ACC112 (cell line): ENCODE measurements around the gene GRM4.

Source experiments
- H2AFZ ChIP-seq: fragments of 200-600 bp; sonication (generic); one replicate; pipeline ENCODE4 v1.6.0; 2017; ENCODE audit warnings: antibody characterized with exemption, low read length; ENCODE audit not compliant: unreplicated experiment
- H3K27ac ChIP-seq: fragments of 200-600 bp; sonication (generic); 2 replicates; pipeline ENCODE4 v1.5.1; 2014; ENCODE audit warnings: low read depth, mild to moderate bottlenecking, antibody characterized with exemption, low read length, moderate library complexity
- H3K27me3 ChIP-seq: fragments of 200-600 bp; sonication (generic); 2 replicates; pipeline ENCODE4 v1.6.1; 2014; ENCODE audit warnings: mild to moderate bottlenecking, antibody characterized with exemption, low read length, moderate library complexity, mixed read lengths; ENCODE audit not compliant: insufficient read depth
- H3K36me3 ChIP-seq: fragments of 200-600 bp; sonication (generic); 2 replicates; pipeline ENCODE4 v1.6.1; 2016; ENCODE audit warnings: mild to moderate bottlenecking, antibody characterized with exemption, low read length, moderate library complexity, mixed read lengths; ENCODE audit not compliant: insufficient read depth
- H3K4me1 ChIP-seq: fragments of 200-600 bp; sonication (generic); one replicate; pipeline ENCODE4 v1.6.1; 2016; ENCODE audit warnings: low read length, mixed read lengths; ENCODE audit not compliant: insufficient read depth, unreplicated experiment, control insufficient read depth
- H3K4me3 ChIP-seq: fragments of 200-600 bp; sonication (generic); 2 replicates; pipeline ENCODE4 v1.5.1; 2014; ENCODE audit warnings: mild to moderate bottlenecking, low read depth, low read length
- H3K79me2 ChIP-seq: fragments of 200-600 bp; sonication (generic); one replicate; pipeline ENCODE4 v1.6.0; 2016; ENCODE audit warnings: low read length; ENCODE audit not compliant: control insufficient read depth, unreplicated experiment, insufficient read depth

GRM4 gene

DNA sequence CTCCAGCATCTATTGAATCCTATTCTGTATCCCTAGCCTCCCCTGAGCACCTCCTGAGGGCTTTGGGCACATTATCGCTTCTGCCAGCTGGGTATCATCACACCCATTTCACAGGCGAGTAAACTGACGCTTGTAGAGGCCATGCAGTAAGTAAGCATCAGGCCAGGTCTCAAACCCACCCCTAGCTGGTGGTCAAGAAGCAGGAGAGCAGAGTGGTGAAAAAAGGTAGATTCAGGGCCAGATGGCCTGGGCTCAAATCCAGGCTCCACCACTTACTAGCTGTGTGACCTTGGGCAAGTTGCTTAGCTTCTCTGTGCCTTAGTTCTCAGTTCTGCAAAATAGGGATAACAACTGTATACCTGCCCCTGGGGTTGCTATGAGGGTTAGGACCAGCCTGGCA lies 19.9 kb downstream of the GRM4 start:
- Histone ChIP-seq H3K4me3 (no peak overlapping the region), H3K79me2 (no peaks in the 10 kb centered on the region), H3K27me3 (peaks cover 54% of the 10 kb centered on the region), H3K36me3 (no peaks in the 10 kb centered on the region), H3K4me1 (no peaks in the 10 kb centered on the region), H3K27ac (no peak overlapping the region), H2AFZ (no peak overlapping the region)

DNA sequence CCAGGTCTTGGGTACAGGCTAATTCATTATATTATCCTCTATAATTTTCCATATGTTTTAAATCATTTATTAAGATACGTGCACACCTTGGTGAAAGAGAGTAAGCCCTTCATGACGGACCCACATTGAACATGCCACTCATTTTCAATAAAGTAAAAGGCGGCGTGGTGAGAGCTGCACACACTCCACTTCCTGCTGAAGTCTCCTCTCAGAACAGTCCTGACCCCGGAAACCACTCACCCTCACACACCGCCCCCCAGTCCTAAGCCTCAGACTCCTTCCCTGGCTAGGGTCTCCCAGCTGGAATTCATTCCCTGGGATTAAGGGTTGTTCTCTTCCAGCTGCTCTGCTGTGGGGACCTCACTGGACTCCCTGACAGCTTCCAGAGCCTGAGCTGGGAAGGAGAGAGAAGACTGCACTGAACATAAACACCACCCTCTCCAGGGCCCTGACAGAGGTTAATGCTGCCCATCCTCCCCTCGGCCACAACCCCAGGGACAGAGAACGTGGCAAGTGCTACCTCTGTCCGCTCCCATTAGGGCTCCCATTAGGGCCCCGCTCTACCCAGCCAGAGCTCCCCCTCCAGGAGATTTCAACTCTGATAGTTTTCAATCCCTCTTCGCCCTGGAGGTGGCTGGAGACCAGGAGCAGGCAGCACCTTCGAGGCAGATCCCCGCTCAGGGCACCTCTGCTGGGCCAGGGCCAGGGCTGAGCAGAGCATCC lies 24.8 kb downstream of the GRM4 start:
- no peaks in the 10 kb centered on the region for H3K4me1 ChIP-seq
- no peaks in the 10 kb centered on the region for H3K79me2 ChIP-seq
- no peak overlapping the region for H2AFZ ChIP-seq
- no peak overlapping the region for H3K4me3 ChIP-seq
- no peaks in the 10 kb centered on the region for H3K36me3 ChIP-seq
- H3K27me3 ChIP-seq: peaks cover 78% of the 10 kb centered on the region
- H3K27ac ChIP-seq: no peak overlapping the region

DNA sequence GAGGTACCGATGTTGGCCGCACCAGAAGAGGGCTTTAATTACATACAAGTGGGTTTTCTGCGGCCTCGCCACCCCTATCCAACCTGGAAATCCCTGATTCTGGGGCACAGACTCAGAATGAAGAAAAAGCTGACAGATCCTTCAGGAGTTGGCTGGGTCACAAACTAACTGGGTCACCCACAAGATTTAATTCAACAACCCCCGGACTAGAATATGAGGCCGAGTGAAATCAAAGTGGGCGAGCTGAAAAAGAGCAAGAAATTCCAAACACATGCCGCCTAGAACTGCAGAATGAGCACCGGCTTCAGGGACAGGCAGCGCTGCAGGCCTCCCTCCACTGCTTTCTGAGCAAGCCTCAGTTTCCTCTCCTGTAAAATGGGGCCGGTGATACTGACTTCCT lies 30.0 kb downstream of the GRM4 start:
- no peaks in the 10 kb centered on the region for H3K79me2 ChIP-seq
- no peak overlapping the region for H3K4me3 ChIP-seq
- no peaks in the 10 kb centered on the region for H3K36me3 ChIP-seq
- no peak overlapping the region for H2AFZ ChIP-seq
- H3K27me3 ChIP-seq: peaks cover 76% of the 10 kb centered on the region
- no peak overlapping the region for H3K27ac ChIP-seq
- H3K4me1 ChIP-seq: no peaks in the 10 kb centered on the region

DNA sequence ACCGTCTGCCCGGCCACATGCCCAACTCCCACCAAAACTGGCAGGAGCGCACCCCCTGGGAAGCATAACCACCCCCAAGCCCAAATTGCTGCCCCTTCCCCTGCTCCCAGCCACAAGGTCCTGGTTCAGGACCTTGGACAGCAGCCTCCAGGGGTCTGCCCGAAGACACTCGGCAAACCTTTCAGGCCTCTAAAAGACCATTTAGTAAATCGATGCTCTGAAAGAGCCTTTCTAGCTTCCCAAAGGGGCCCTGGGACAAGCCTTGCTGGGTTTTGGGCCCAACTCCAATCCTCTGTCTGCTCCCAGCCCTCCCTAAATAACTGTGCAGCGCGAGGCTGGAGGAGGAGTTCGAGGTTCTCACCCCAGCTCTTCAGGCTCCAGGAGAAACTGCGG lies 30.5 kb downstream of the GRM4 start:
- no peaks in the 10 kb centered on the region for H3K36me3 ChIP-seq
- no peak overlapping the region for H2AFZ ChIP-seq
- no peak overlapping the region for H3K27ac ChIP-seq
- H3K4me1 ChIP-seq: no peaks in the 10 kb centered on the region
- H3K27me3 ChIP-seq: peaks cover 78% of the 10 kb centered on the region
- no peaks in the 10 kb centered on the region for H3K79me2 ChIP-seq
- H3K4me3 ChIP-seq: no peak overlapping the region

DNA sequence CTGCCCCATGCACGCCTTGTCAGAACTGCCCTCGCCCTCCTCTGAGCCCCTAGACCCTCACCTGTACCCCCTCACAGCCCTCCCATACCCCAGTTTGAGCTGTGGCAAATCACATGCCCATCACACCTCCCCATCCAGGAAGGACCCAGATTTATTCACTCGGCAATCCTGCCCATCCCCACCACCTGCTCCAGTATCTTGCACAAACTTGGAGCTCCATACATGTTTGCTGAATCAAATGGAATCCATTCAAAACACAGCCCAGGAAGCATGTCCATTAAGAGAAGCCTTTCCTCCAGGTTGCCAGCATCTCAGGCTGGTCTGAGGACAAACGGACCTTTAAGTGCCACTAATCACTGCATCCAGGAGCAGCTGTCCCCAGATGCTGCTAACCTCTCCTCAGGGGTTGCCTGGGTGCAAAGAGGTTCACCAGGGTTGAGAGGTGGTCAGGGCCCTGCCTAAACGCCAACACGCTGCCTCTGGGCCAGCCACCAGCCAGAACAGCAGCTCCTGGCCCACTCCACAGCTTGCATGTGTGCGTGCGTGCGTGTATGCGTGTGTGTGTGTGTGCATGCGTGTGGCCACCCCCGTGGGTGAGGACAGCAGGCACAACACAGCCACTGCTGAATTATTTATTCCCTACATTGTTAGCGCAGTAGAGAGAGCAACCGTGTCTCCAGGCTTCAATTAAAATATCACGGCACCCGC lies 31.0 kb downstream of the GRM4 start:
- peaks cover 78% of the 10 kb centered on the region for H3K27me3 ChIP-seq

DNA sequence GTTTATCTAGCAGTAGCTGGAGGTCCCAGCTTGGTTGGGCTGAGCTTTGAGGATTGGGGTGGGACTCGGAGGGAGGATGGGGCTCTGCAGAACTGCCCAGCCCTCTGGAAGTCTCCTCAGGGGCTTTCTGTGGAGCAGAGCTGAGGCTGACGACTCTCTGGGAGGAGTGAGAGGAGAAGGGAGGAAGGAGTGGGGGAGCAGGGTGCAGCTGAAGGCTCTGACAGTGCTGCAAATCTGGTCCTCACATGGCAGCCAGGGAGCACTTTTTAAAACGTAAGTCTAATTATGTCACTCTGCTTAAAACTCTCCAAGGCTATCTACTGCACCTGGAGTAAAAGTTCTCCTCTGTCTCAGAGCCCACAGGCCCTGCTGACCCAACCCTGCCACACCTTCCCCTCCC lies 32.4 kb downstream of the GRM4 start:
- H3K4me3 ChIP-seq: no peak overlapping the region
- no peaks in the 10 kb centered on the region for H3K4me1 ChIP-seq
- no peaks in the 10 kb centered on the region for H3K79me2 ChIP-seq
- H2AFZ ChIP-seq: no peak overlapping the region
- no peaks in the 10 kb centered on the region for H3K36me3 ChIP-seq
- no peak overlapping the region for H3K27ac ChIP-seq
- H3K27me3 ChIP-seq: peaks cover 75% of the 10 kb centered on the region

More for the DNA sequence above, 31.0 kb downstream of the GRM4 start:
- Histone ChIP-seq H3K4me1 (no peaks in the 10 kb centered on the region), H2AFZ (no peak overlapping the region), H3K4me3 (no peak overlapping the region), H3K27ac (no peak overlapping the region), H3K79me2 (no peaks in the 10 kb centered on the region), H3K36me3 (no peaks in the 10 kb centered on the region)

DNA sequence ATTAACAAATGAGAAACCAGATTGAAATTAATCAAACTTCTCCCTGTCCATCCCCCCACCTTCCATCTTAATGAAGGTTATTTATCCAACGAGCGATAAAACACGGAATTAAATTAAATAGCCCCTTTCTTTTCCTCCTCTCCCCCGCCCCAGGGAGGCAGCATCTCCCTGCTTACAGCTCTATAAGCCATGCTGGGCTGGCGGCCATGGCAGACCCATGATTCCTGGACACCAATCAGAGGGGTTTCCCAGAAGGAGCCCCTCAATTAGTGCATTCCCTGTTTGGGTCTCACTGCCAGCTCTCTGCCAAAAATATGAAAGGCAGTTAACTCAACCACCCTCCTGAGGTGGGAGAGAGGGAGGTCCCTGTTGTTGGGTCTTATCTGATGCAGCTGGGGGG lies 33.8 kb downstream of the GRM4 start:
- H3K27me3 ChIP-seq: peaks cover 71% of the 10 kb centered on the region

DNA sequence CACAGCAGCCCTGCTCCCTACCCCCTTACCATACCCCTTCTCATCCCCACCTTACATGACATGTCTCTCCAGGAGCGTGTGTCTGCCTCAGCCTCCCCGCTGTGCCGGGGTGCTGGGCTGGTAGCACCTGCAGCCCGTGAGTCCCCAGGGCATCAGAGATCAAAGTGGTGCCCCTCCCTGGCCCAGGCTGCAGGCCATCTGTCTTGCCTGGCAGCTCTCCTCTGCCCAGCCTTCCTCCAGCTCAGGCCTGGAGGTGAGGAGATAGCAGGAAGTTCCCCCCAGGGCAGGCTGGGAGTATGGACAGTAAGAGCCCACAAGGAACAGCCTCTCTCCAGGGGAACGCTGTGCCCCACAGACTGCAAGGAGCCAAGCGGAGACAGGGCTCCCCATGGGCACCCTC lies 35.3 kb downstream of the GRM4 start:
- Histone ChIP-seq H3K27me3 (peaks cover 69% of the 10 kb centered on the region), H3K79me2 (no peaks in the 10 kb centered on the region)

More for the DNA sequence above, 33.8 kb downstream of the GRM4 start:
- Histone ChIP-seq H3K4me1 (no peaks in the 10 kb centered on the region), H3K4me3 (no peak overlapping the region), H3K79me2 (no peaks in the 10 kb centered on the region), H3K36me3 (no peaks in the 10 kb centered on the region), H3K27ac (no peak overlapping the region), H2AFZ (no peak overlapping the region)

DNA sequence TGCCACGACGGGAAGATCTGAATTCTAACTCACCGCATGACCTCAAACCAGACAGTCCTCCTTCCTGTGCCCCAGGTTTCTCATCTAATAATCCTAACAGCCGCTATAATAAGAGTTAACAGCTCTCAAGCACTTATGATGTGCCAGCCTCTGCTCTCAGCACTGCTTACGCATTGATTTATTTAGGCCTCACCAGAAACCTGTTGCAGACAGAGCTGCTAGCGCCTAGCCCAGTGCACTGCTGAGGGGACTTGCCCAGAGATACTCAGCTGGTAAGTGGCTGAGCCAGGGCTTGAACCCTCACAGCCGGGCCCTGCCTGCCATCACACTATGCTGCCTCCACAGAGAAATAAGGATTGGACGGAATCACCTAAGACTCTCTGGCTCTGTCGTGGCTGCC lies 37.7 kb downstream of the GRM4 start:
- Histone ChIP-seq H3K27ac (no peak overlapping the region), H3K4me1 (no peaks in the 10 kb centered on the region), H3K36me3 (no peaks in the 10 kb centered on the region), H3K4me3 (no peak overlapping the region), H3K79me2 (no peaks in the 10 kb centered on the region), H2AFZ (no peak overlapping the region), H3K27me3 (peaks cover 51% of the 10 kb centered on the region)

More for the DNA sequence above, 35.3 kb downstream of the GRM4 start:
- Histone ChIP-seq H3K36me3 (no peaks in the 10 kb centered on the region), H2AFZ (no peak overlapping the region), H3K27ac (no peak overlapping the region), H3K4me3 (no peak overlapping the region), H3K4me1 (no peaks in the 10 kb centered on the region)

DNA sequence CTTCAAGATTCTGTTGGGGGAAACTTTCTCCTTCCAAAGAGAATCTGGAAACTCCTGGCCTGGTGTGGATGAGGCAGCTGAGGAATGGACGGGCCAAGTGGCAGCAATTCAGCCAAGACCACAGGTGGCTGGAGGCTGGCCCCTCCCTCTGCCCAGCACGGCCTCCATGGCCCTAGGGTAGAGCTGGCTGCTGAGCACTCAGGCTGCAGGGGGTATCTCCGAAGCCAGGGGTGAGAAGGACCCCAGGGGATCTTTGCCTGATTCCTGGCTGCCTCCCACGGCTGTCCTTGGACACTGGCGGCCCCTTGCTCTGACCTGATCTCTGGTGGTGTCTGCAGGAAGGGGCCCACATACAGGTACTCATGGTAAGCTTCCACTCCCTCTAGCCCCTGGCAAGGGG lies 39.0 kb downstream of the GRM4 start:
- Histone ChIP-seq H3K4me3 (no peak overlapping the region), H2AFZ (no peak overlapping the region), H3K36me3 (no peaks in the 10 kb centered on the region), H3K27ac (no peak overlapping the region), H3K79me2 (no peaks in the 10 kb centered on the region), H3K4me1 (no peaks in the 10 kb centered on the region), H3K27me3 (peaks cover 38% of the 10 kb centered on the region)

DNA sequence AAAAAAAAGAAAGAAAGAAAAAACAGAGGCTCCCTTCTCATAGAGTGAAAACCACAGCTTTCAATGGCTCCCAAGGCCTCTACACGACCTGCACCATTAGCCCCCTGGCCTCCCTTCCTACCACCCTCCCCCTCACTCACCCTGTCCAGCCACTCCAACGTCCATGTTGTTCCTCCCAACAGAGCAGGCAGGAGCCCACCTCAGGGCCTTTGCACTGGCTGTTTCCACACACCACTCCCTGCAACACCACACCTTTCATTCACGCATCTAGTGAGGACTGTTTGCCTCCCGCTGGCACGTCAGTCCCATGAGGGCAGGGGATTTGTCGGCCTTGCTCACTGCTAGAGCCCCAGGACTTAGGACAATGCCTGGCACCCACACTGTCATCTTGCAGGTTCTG lies 39.5 kb downstream of the GRM4 start:
- Histone ChIP-seq H3K27ac (no peak overlapping the region), H3K27me3 (peaks cover 36% of the 10 kb centered on the region), H2AFZ (no peak overlapping the region), H3K79me2 (no peaks in the 10 kb centered on the region), H3K4me3 (no peak overlapping the region), H3K36me3 (no peaks in the 10 kb centered on the region), H3K4me1 (no peaks in the 10 kb centered on the region)
